WERI-Rb-1 (cell line): ENCODE data around the gene IL34.

Experiments
- DNase-seq: peaks from one replicate; pipeline ENCODE4 v3.0.0-alpha.2; 2020
- H3K27ac ChIP-seq: fragments of 250-450 bp; sonication (Bioruptor Pico); 2 replicates; pipeline ENCODE4 v1.5.1; 2020; ENCODE audit warnings: mild to moderate bottlenecking, moderate library complexity
- H3K27me3 ChIP-seq: fragments of 250-450 bp; sonication (Bioruptor Pico); 2 replicates; pipeline ENCODE4 v1.5.1; 2021; ENCODE audit warnings: mild to moderate bottlenecking, low read depth, moderate library complexity; ENCODE audit not compliant: insufficient read depth, severe bottlenecking
- H3K36me3 ChIP-seq: fragments of 250-450 bp; sonication (Bioruptor Pico); 2 replicates; pipeline ENCODE4 v1.5.1; 2020; ENCODE audit warnings: mild to moderate bottlenecking, moderate library complexity
- H3K4me3 ChIP-seq: 2 replicates; pipeline ENCODE4 v1.5.1; 2011; ENCODE audit warnings: low read depth, mild to moderate bottlenecking, control low read depth, low read length
- H3K9me3 ChIP-seq: fragments of 250-450 bp; sonication (Bioruptor Pico); 2 replicates; pipeline ENCODE4 v1.5.1; 2021; ENCODE audit warnings: mild to moderate bottlenecking, moderate library complexity; ENCODE audit not compliant: severe bottlenecking
- TF ChIP-seq, protein P1 (sequence below): IDR thresholded peaks from 2 replicates; pipeline ENCODE4 v1.5.1; 2011; ENCODE audit warnings: low read depth, mild to moderate bottlenecking, control low read depth, inconsistent platforms, low read length

The IL34 gene

DNA sequence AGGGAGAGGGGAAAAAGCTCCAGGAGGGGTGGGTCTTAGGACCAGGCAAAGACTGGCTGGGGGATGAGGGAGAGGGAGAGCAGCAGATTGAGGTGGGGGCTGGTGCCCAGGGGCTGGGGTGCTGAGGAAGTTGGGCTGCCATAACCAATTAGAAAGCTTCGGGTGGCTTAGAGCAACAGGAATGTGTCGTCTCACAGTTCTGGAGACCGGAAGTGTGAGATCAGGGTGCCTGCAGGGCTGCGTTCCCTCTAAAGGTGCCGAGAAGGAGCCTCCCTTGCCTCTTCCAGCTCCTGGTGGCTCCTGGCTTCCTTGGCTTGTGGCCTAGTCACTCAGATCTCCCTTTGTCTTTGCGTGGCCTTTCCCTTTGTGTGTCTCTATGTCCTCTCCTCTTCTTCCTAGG, 2.2 kb downstream of the IL34 start:
- Histone ChIP-seq H3K9me3 (no peaks in the 10 kb centered on the region), H3K36me3 (no peaks in the 10 kb centered on the region), H3K4me3 (no peak overlapping the region), H3K27ac (no peak overlapping the region), H3K27me3 (no peaks in the 10 kb centered on the region)
- DNase-seq = no peak
- TF ChIP-seq, protein P1, sequence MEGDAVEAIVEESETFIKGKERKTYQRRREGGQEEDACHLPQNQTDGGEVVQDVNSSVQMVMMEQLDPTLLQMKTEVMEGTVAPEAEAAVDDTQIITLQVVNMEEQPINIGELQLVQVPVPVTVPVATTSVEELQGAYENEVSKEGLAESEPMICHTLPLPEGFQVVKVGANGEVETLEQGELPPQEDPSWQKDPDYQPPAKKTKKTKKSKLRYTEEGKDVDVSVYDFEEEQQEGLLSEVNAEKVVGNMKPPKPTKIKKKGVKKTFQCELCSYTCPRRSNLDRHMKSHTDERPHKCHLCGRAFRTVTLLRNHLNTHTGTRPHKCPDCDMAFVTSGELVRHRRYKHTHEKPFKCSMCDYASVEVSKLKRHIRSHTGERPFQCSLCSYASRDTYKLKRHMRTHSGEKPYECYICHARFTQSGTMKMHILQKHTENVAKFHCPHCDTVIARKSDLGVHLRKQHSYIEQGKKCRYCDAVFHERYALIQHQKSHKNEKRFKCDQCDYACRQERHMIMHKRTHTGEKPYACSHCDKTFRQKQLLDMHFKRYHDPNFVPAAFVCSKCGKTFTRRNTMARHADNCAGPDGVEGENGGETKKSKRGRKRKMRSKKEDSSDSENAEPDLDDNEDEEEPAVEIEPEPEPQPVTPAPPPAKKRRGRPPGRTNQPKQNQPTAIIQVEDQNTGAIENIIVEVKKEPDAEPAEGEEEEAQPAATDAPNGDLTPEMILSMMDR = no peak

DNA sequence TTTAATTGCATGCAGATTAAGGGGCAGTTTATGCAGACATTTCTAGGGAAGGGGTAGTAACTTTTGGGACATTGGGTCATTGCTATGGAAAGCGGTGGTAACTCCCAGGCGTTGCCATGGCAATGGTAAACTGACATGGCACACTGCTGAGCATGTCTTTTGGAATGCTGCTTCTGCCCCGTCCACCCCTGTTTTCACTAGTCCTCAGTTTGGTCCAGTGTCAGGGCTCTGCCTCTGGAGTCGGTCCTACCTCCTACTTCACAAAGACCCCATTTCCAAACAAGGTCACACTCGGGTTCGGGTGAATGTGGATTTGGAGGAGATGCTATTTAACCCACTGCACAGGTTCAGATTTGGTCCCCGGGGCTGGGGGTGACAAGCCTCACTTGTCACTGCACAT, 2.9 kb downstream of the IL34 start:
- Histone ChIP-seq H3K9me3 (no peaks in the 10 kb centered on the region), H3K36me3 (no peaks in the 10 kb centered on the region), H3K27me3 (no peaks in the 10 kb centered on the region), H3K27ac (no peak overlapping the region), H3K4me3 (no peak overlapping the region)
- no peak for DNase-seq
- TF ChIP-seq, protein P1 = no peak

DNA sequence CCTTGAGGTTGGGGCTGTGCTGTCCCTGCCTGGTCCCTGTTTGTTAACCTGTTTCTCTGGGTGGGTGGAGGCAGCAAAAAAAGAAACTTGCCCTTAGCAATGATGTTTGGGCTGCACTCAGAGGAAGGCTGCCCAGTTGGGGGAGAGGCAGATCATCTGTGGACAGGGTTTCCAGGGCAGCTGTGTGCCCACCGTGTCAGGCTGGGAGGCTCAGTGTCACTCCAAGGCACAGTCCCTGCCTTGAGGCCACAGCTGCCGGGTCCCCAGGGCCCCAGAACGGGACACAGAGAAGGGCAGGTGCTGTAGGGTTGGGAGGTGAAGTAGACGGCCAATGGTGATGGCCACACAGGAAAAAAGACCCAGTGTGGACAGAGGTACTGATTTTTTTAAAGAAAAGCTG, 3.9 kb downstream of the IL34 start:
- H3K4me3 ChIP-seq = no peak overlapping the region
- no peak overlapping the region for H3K27ac ChIP-seq
- no peak for DNase-seq
- H3K27me3 ChIP-seq = no peaks in the 10 kb centered on the region
- H3K36me3 ChIP-seq = no peaks in the 10 kb centered on the region
- TF ChIP-seq, protein P1 = no peak
- no peaks in the 10 kb centered on the region for H3K9me3 ChIP-seq

DNA sequence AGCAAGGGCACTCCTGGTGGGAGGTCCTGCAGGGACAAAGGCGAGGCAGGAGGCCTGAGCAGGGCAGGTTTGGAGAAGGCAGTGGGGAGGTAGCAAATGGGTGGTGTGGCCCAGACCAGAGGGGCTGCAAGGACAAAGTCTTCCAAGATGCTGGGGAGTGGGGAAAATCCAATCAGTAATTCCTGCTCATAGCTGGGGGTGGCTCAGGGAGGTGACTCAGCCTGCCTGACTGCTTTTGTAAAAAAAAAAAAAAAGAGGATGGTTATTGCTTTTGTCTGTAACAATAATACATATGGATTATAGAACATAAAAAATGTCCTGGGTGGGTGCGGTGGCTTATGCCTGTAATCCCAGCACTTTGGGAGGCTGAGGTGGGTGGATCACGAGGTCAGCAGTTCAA, 5.2 kb downstream of the IL34 start:
- TF ChIP-seq, protein P1 = no peak
- no peak overlapping the region for H3K4me3 ChIP-seq
- no peak for DNase-seq

DNA sequence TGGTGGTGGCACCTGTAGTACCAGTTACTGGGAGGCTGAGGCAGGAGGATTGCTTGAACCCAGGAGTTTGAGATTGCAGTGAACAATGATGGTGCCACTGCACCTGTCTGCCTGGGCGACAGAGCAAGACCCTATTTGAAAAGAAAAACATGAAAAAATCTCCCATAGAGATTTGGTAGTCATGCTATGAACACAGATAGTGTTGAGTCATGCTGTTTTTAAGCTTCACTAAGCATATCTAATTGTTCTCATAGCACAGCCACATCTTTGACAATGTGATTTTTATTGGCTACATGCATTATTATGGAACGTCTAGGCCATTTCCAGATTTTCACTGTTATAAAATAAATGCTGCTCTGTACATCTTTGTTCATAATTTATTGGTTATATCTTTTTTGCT, 6.0 kb downstream of the IL34 start:
- no peak overlapping the region for H3K4me3 ChIP-seq
- H3K36me3 ChIP-seq = no peaks in the 10 kb centered on the region
- H3K9me3 ChIP-seq = no peaks in the 10 kb centered on the region
- DNase-seq = no peak
- H3K27me3 ChIP-seq = no peaks in the 10 kb centered on the region
- H3K27ac ChIP-seq = no peak overlapping the region
- TF ChIP-seq, protein P1 = no peak

More for the DNA sequence above, 5.2 kb downstream of the IL34 start:
- Histone ChIP-seq H3K9me3 (no peaks in the 10 kb centered on the region), H3K27ac (no peak overlapping the region), H3K36me3 (no peaks in the 10 kb centered on the region), H3K27me3 (no peaks in the 10 kb centered on the region)

DNA sequence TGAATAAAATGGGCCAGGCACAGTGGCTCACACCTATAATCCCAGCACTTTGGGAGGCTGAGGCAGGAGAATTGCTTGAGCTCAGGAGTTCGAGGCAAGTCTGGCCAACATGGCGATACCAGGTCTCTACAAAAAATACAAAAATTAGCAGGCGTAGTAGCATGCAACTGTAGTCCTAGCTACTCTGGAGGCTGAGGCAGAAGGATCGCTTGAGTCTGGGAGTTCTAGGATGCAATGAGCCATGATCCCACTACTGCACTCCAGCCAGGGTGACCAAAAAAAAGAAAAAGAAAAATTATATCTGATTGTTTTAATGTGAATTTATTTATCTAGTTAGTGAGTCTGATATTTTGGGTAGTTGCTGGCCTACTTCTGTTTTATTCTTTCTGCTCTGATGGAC, 7.0 kb downstream of the IL34 start:
- DNase-seq = no peak
- H3K36me3 ChIP-seq = no peaks in the 10 kb centered on the region
- no peaks in the 10 kb centered on the region for H3K27me3 ChIP-seq
- TF ChIP-seq, protein P1 = no peak
- H3K4me3 ChIP-seq = no peak overlapping the region
- no peak overlapping the region for H3K27ac ChIP-seq
- H3K9me3 ChIP-seq = no peaks in the 10 kb centered on the region
